ENCODE results near the gene CLECL1.
"Not testable (repeated sequence)": the region's sequence is repeated elsewhere in the genome, so short reads cannot be mapped to it uniquely, and the experiment has no call there.

Gene CLECL1

GRCh38 chr12:9692909-9693308 lies 40.0 kb downstream of the CLECL1 start:
- no peak for FAIRE-seq

DNA sequence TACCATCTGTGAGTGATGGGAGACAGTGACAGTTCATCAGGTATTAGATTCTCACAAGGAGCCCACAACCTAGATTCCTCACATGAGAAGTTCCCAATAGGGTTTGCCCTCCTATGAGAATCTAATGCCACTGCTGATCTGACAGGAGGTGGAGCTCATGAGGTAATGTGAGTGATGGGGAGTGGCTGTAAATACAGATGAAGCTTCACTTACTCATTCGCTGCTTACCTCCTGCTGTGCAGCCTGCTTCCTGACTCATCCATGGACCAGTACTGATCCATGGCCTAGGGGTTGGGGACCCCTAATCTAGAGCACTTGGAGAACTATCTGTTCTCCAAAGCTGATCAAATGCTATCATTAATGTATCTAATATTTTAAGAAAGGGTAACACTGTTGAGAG lies 45.7 kb downstream of the CLECL1 start:
- no peak for FAIRE-seq

- no peak for FAIRE-seq
Measured at GRCh38 chr12:9685915-9686314, 47.0 kb downstream of the CLECL1 start.

GRCh38 chr12:9685366-9685765 lies 47.5 kb downstream of the CLECL1 start:
- not testable (repeated sequence) for FAIRE-seq

GRCh38 chr12:9682949-9683348 lies 49.9 kb downstream of the CLECL1 start:
- peak; percentile 53 for FAIRE-seq

GRCh38 chr12:9682508-9682907 lies 50.4 kb downstream of the CLECL1 start:
- not testable (repeated sequence) for FAIRE-seq

- no peak for FAIRE-seq
Measured at GRCh38 chr12:9674226-9674590, 58.7 kb downstream of the CLECL1 start.

GRCh38 chr12:9673404-9674225 lies 59.3 kb downstream of the CLECL1 start:
- FAIRE-seq = no peak
